Tibial nerve (tissue), 4 donors: Measurements from ENCODE around the gene EML2.

Source experiments
- EP300 ChIP-seq, 2 donors: sonication (generic); formaldehyde crosslinking; IDR thresholded peaks; one replicate each; pipeline ENCODE4 v1.6.1; 2017; ENCODE audit warnings: antibody characterized with exemption in 2 of 2, mild to moderate bottlenecking in 1 of 2
- POLR2A ChIP-seq, 2 donors: fragments of 450-650 bp; IDR thresholded peaks; one replicate each; pipeline ENCODE4 v1.6.1; 2017; ENCODE audit warnings: antibody characterized with exemption in 2 of 2, mild to moderate bottlenecking in 2 of 2, moderate library complexity in 2 of 2
- TF ChIP-seq, protein P1 (sequence below), 5 experiments: fragments of 200-600 bp in 3 of 5; fragments of 450-650 bp in 2 of 5; sonication (generic) in 3 of 5; IDR thresholded peaks; one replicate each; pipeline ENCODE4 v1.5.1; 2016 to 2019; ENCODE audit warnings: antibody characterized with exemption in 5 of 5, mild to moderate bottlenecking in 3 of 5, moderate library complexity in 2 of 5

GRCh38 chr19:45657520-45658167 lies 18.4 kb upstream of the EML2 start:
- TF ChIP-seq, protein P1, sequence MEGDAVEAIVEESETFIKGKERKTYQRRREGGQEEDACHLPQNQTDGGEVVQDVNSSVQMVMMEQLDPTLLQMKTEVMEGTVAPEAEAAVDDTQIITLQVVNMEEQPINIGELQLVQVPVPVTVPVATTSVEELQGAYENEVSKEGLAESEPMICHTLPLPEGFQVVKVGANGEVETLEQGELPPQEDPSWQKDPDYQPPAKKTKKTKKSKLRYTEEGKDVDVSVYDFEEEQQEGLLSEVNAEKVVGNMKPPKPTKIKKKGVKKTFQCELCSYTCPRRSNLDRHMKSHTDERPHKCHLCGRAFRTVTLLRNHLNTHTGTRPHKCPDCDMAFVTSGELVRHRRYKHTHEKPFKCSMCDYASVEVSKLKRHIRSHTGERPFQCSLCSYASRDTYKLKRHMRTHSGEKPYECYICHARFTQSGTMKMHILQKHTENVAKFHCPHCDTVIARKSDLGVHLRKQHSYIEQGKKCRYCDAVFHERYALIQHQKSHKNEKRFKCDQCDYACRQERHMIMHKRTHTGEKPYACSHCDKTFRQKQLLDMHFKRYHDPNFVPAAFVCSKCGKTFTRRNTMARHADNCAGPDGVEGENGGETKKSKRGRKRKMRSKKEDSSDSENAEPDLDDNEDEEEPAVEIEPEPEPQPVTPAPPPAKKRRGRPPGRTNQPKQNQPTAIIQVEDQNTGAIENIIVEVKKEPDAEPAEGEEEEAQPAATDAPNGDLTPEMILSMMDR (IDR thresholded peaks at IDR 0.05) = no peak
- TF ChIP-seq POLR2A (IDR thresholded peaks at IDR 0.05) (no peak), EP300 (IDR thresholded peaks at IDR 0.05) (no peak)
